ENCODE measurements around the gene JPT2. TPM values are rescaled to one million over a fixed set of nuclear protein-coding genes. Genes with fewer than 3 reads are reported as not detected.

JPT2 gene
- total RNA-seq, 2 donors from 2014 or later = 15.5 to 24.4 TPM

- 94 to 96% methylated on average over 14 of the region's 14 CpGs for WGBS, 2 donors
- no peak for TF ChIP-seq POLR2A (IDR thresholded peaks at IDR 0.05)
- TF ChIP-seq, protein P1, sequence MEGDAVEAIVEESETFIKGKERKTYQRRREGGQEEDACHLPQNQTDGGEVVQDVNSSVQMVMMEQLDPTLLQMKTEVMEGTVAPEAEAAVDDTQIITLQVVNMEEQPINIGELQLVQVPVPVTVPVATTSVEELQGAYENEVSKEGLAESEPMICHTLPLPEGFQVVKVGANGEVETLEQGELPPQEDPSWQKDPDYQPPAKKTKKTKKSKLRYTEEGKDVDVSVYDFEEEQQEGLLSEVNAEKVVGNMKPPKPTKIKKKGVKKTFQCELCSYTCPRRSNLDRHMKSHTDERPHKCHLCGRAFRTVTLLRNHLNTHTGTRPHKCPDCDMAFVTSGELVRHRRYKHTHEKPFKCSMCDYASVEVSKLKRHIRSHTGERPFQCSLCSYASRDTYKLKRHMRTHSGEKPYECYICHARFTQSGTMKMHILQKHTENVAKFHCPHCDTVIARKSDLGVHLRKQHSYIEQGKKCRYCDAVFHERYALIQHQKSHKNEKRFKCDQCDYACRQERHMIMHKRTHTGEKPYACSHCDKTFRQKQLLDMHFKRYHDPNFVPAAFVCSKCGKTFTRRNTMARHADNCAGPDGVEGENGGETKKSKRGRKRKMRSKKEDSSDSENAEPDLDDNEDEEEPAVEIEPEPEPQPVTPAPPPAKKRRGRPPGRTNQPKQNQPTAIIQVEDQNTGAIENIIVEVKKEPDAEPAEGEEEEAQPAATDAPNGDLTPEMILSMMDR (IDR thresholded peaks at IDR 0.05) = no peak
- Histone ChIP-seq H3K9me3 (no peaks in the 10 kb centered on the region), H3K27ac (no peak overlapping the region), H3K4me3 (no peak overlapping the region), H3K36me3 (replicated peaks in 1 of 2; ENCODE audit: insufficient read depth in 1 of 2, low read depth in 2 of 2) (peaks cover 0 to under 1% of the 10 kb centered on the region in 2 donors), H3K4me1 (peaks cover 22% of the 10 kb centered on the region), H3K27me3 (no peaks in the 10 kb centered on the region)
- no peak for DNase-seq
- intact Hi-C loops (cut with DNase I) = no loop called here
- ATAC-seq = no peak
Observed at GRCh38 chr16:1680361-1680760, 2.3 kb downstream of the JPT2 start.

DNA sequence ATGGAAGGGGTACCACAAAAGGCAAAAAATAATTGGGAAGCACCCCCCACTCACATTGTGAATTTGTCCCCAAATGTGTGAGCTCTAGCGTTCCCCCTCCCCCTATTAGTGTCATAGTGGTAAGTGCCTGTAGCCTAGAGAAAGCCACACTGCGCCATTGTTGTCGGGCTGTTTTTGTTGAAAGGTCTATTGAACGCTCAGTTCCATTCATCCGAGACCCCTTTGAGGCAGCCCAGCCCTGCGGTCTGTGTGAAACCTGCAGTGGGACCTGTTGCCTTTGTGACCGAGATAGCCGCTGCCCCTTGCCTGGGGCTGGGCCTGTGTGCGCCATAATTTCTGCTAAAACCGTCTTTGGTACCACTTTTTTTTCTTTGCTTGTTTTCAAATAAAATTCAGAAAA lies 3.0 kb downstream of the JPT2 start:
- H3K27me3 ChIP-seq = no peaks in the 10 kb centered on the region
- DNase-seq = no peak
- H3K36me3 ChIP-seq (replicated peaks in 1 of 2; ENCODE audit: insufficient read depth in 1 of 2, low read depth in 2 of 2) = no peaks in the 10 kb centered on the region
- no peak for ATAC-seq
- WGBS, 2 donors = 92 to 97% methylated on average over 10 of the region's 10 CpGs
- intact Hi-C loops (cut with DNase I) = no loop called here
- H3K4me1 ChIP-seq = peaks cover 22% of the 10 kb centered on the region
- no peak for TF ChIP-seq POLR2A (IDR thresholded peaks at IDR 0.05)
- TF ChIP-seq, protein P1 (IDR thresholded peaks at IDR 0.05) = no peak
- no peak overlapping the region for H3K27ac ChIP-seq
- H3K9me3 ChIP-seq = no peaks in the 10 kb centered on the region
- H3K4me3 ChIP-seq = no peak overlapping the region

DNA sequence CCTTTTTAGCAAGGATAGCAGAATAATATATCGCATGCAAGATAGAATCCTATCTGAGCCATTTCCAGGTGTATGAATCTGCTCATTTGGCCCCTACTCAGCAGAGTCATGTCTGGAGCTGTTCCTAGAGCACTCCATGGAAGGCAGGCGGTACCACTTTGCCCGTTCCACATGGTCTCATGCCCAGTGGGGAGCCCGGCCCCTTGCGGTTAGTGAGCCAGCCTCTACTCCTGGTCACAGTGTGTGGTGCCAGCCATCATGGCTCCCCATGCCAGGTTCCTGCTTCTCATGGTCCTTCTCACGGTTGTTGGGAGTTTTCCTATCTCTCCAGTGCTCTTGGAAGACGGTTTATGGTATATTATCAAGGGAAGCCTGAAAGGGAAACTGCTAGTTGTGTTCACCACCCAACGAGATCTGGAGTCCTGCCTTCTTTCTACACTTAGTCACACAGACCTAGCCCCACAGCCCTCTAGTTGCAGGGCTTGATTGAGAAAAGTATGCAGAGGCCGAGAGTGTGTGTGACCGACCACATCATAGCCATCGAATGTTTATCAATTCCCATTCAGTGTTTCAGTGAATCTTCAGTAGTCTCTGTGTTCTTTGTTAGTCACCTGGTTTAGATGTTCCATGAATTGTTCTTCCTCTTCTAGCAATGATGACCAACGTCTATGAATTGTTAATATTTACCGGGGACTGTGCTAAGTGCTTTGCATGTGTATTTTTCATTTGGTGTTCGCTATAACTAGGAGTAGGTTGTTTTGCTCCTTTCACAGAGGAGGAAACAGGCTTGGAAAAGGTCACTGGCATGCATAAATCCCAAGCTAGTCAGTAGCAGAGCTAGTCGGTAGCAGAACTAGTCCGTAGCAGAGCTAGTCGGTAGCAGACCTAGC lies 9.6 kb downstream of the JPT2 start:
- H3K27me3 ChIP-seq = no peaks in the 10 kb centered on the region
- ATAC-seq = peak; percentile 16
- WGBS, 2 donors = 77 to 82% methylated on average over 14 to 17 of the region's 17 CpGs
- H3K36me3 ChIP-seq (replicated peaks in 1 of 2; ENCODE audit: insufficient read depth in 1 of 2, low read depth in 2 of 2) = peaks cover 0 to 6% of the 10 kb centered on the region in 2 donors
- no peak overlapping the region for H3K4me3 ChIP-seq
- TF ChIP-seq, protein P1 (IDR thresholded peaks at IDR 0.05) = no peak
- TF ChIP-seq POLR2A (IDR thresholded peaks at IDR 0.05) = peak in 1 of 3 donors; percentile 22
- H3K27ac ChIP-seq = peak overlapping the region; percentile 57 to 86 (median 83)
- peaks cover 33% of the 10 kb centered on the region for H3K4me1 ChIP-seq
- DNase-seq = no peak
- intact Hi-C loops (cut with DNase I) = no loop called here
- H3K9me3 ChIP-seq = no peaks in the 10 kb centered on the region

DNA sequence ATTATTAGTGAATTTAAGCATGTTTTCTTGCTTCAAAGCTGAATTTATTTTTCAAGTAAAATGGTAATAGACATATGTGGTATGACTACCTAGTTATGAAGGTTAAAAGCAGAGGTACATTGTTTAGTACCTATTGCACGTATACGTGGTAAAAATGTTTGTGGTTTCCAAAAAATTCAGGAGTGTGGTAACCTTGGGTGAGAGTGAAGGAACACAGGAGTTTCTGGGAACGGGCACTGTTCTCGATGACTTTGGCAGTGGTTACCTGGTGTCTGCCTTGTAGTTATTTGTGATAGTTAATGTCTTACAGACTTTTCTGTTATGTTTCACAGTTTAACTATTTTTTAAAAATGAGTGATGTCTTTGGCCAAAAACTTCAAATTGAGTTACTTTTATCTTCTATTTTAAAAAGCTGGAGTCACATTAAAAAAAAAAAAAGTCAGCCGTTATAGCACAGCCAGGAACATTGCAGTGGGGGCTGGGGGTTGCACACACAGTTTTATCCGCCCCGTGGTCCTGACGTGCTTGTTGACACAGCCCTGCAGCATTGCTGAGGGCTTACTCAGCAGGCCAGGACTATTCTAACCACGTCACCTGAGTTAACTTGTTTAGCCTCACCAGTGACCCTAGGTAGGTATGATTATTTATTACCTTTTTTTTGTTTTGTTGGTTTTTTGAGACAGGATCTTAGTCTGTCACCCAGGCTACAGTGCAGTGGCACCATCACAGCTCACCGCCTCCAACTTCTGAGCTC lies 10.9 kb downstream of the JPT2 start:
- no peak overlapping the region for H3K4me3 ChIP-seq
- 58 to 70% methylated on average over 10 of the region's 10 CpGs for WGBS, 2 donors
- peak overlapping the region; percentile 70 to 86 (median 83) for H3K27ac ChIP-seq
- peaks cover 33% of the 10 kb centered on the region for H3K4me1 ChIP-seq
- intact Hi-C loops (cut with DNase I) = no loop called here
- peaks cover 0 to 9% of the 10 kb centered on the region in 2 donors for H3K36me3 ChIP-seq (replicated peaks in 1 of 2; ENCODE audit: insufficient read depth in 1 of 2, low read depth in 2 of 2)
- TF ChIP-seq, protein P1 (IDR thresholded peaks at IDR 0.05) = no peak
- no peak for TF ChIP-seq POLR2A (IDR thresholded peaks at IDR 0.05)
- H3K27me3 ChIP-seq = no peaks in the 10 kb centered on the region
- no peaks in the 10 kb centered on the region for H3K9me3 ChIP-seq
- peak; percentile 54 to 86 (median 80) for DNase-seq
- ATAC-seq = peak; percentile 90

Measured in body of pancreas (tissue), 4 donors.